Prostate gland (tissue), 2 donors: ENCODE data around the gene NEURL1B.

Experiments used
- CTCF ChIP-seq, 4 experiments: fragments of 200-600 bp in 2 of 4; fragments of 450-650 bp in 2 of 4; sonication (generic) in 2 of 4; IDR thresholded peaks; 1 replicate in 3 of 4; 2 replicates in 1 of 4; pipeline ENCODE4 v1.5.1; 2016 to 2019; ENCODE audit warnings: antibody characterized with exemption in 4 of 4, mild to moderate bottlenecking in 2 of 4, moderate library complexity in 2 of 4
- POLR2A ChIP-seq: fragments of 450-650 bp; IDR thresholded peaks from one replicate; pipeline ENCODE4 v1.6.1; 2016; ENCODE audit warnings: antibody characterized with exemption, mild to moderate bottlenecking

DNA sequence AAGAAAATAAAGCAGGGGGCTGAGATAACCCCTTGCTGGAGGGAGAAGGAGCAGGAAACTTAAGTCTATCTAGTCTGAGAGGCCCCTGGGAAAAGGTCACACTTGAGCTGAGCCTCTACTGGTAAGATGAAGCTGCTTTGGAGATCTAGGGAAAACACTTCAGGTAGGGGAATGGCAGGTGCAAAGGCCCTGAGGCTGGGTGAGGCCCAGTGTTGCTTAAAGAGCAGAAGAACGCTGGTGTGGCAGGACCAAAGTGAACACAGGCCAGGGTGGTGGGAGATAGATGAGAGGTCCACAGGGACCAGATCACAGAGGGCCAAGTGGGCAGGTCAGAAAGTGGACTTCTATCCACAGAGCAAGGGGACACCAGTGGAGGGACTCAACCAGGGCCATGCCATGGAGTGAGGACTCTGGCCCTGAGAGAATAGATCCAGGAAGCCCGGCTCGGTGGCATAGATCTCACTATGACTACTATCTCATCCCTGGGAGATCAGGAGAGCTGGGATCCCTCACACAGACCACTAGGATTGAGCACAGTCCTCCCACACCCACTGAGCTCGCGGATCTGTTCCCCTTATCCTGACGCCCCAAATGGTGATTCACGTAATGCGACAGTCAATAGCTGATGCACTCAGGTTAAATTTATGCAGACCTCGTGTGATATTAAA, 17.6 kb upstream of the NEURL1B start:
- TF ChIP-seq POLR2A (no peak), CTCF (IDR thresholded peaks at IDR 0.05) (no peak)
